GM23338 (cell line): ENCODE data around the gene PHKA2. TPM values are rescaled to one million over a fixed set of nuclear protein-coding genes. Genes with fewer than 3 reads are reported as not detected.
A peak's percentile ranks its signal among the peaks of the same experiment; 100 is the strongest.

Experiments used
- ATAC-seq: fragments of 200-7000 bp; cut with Tn5 transposase; 3 replicates; pipeline ENCODE4 v1.9.1; 2020
- DNase-seq: peaks from one replicate; pipeline ENCODE4 v3.0.0-alpha.2; 2015; ENCODE audit warnings: low spot score
- H2AFZ ChIP-seq: fragments of 200-600 bp; sonication (generic); 2 replicates; pipeline ENCODE4 v1.8.0; 2016; ENCODE audit warnings: antibody characterized with exemption, mild to moderate bottlenecking, moderate library complexity
- H3F3A ChIP-seq: fragments of 200-600 bp; sonication (generic); replicated peaks from 2 replicates; pipeline ENCODE4 v1.8.0; 2017; ENCODE audit warnings: antibody characterized with exemption, mixed run types, low read depth
- H3K27ac ChIP-seq: fragments of 200-600 bp; sonication (generic); 2 replicates; pipeline ENCODE4 v1.6.1; 2016; ENCODE audit warnings: low read depth
- H3K27me3 ChIP-seq: fragments of 200-600 bp; sonication (generic); 2 replicates; pipeline ENCODE4 v1.8.0; 2016; ENCODE audit warnings: mild to moderate bottlenecking, mixed run types, moderate library complexity; ENCODE audit not compliant: insufficient read depth
- H3K36me3 ChIP-seq: fragments of 200-600 bp; sonication (generic); 2 replicates; pipeline ENCODE4 v1.8.0; 2016; ENCODE audit warnings: mild to moderate bottlenecking; ENCODE audit not compliant: insufficient read depth
- H3K4me1 ChIP-seq: fragments of 200-600 bp; sonication (generic); 2 replicates; pipeline ENCODE4 v1.8.0; 2016; ENCODE audit warnings: mild to moderate bottlenecking, moderate library complexity; ENCODE audit not compliant: insufficient read depth
- H3K4me2 ChIP-seq: fragments of 200-600 bp; sonication (generic); 2 replicates; pipeline ENCODE4 v1.7.1; 2017; ENCODE audit warnings: mixed run types
- H3K4me3 ChIP-seq: fragments of 200-600 bp; sonication (generic); 2 replicates; pipeline ENCODE4 v1.6.1; 2016; ENCODE audit warnings: mixed run types
- H3K79me2 ChIP-seq: fragments of 200-600 bp; sonication (generic); replicated peaks from 2 replicates; pipeline ENCODE4 v1.8.0; 2017; ENCODE audit warnings: mild to moderate bottlenecking; ENCODE audit not compliant: insufficient read depth
- H3K9me2 ChIP-seq: fragments of 200-600 bp; sonication (generic); 2 replicates; pipeline ENCODE4 v1.8.0; 2017; ENCODE audit not compliant: insufficient read depth
- H4K20me1 ChIP-seq: fragments of 200-600 bp; sonication (generic); replicated peaks from 2 replicates; pipeline ENCODE4 v1.8.0; 2017; ENCODE audit warnings: mild to moderate bottlenecking; ENCODE audit not compliant: insufficient read depth
- H3K27ac Mint-ChIP-seq: 2 replicates; pipeline ENCODE4 v1.8.0; 2020; ENCODE audit warnings: inconsistent platforms, mild to moderate bottlenecking, moderate library complexity, mixed read lengths
- H3K27me3 Mint-ChIP-seq: 3 replicates; pipeline ENCODE4 v1.8.0; 2022; ENCODE audit warnings: low read depth, mild to moderate bottlenecking, moderate library complexity, mixed read lengths, inconsistent platforms; ENCODE audit not compliant: insufficient read depth, poor library complexity
- H3K36me3 Mint-ChIP-seq: 3 replicates; pipeline ENCODE4 v1.8.0; 2021; ENCODE audit warnings: low read depth, mild to moderate bottlenecking, inconsistent platforms, moderate library complexity, mixed read lengths
- H3K4me1 Mint-ChIP-seq: 3 replicates; pipeline ENCODE4 v1.8.0; 2020; ENCODE audit warnings: mild to moderate bottlenecking, inconsistent platforms, mixed read lengths
- H3K4me3 Mint-ChIP-seq: 3 replicates; pipeline ENCODE4 v1.8.0; 2021; ENCODE audit warnings: moderate library complexity, mild to moderate bottlenecking, inconsistent platforms, mixed read lengths
- H3K9me3 Mint-ChIP-seq: 3 replicates; pipeline ENCODE4 v1.8.0; 2020; ENCODE audit warnings: moderate library complexity, mild to moderate bottlenecking, inconsistent platforms, mixed read lengths
- CTCF ChIP-seq, 2 experiments: fragments of 200-600 bp in 1 of 2; sonication (generic) in 1 of 2; conservative IDR thresholded peaks; 2 replicates each; pipeline versions ENCODE4 v1.5.1 to v1.6.1; 2016 to 2017; ENCODE audit warnings: antibody characterized with exemption in 2 of 2, low read depth in 2 of 2, mild to moderate bottlenecking in 2 of 2, moderate library complexity in 1 of 2
- JUNB ChIP-seq: IDR thresholded peaks from one replicate; pipeline ENCODE4 v1.6.1; 2016; ENCODE audit warnings: antibody characterized with exemption; ENCODE audit not compliant: unreplicated experiment
- ZNF331 ChIP-seq: fragments of 250-450 bp; sonication (Bioruptor Pico); IDR thresholded peaks from 2 replicates; pipeline ENCODE4 v1.5.0; 2020; ENCODE audit warnings: low read depth, mild to moderate bottlenecking, moderate library complexity
- ZNF462 ChIP-seq: fragments of 250-450 bp; sonication (Bioruptor Pico); IDR thresholded peaks from 2 replicates; pipeline ENCODE4 v1.5.0; 2020; ENCODE audit warnings: mild to moderate bottlenecking, moderate library complexity
- polyA plus RNA-seq: library from polyadenylated mRNA; unstranded; fragments of >200 nt; fragmentation: Nextera tagmentation; extraction: Ambion mirVana; gene quantifications from 2 replicates; pipeline ENCODE4 v1.2.1, GENCODE V29; 2016
- total RNA-seq: library from RNA; depleted of rRNA; stranded (reverse); fragments of >200 nt; shearing (Covaris generic); gene quantifications from 2 replicates; pipeline ENCODE4 v1.2.3, GENCODE V29; 2014

PHKA2 gene
- total and polyA plus RNA-seq, 2 experiments from 2014 or later: 8.0 to 23.9 TPM

- Histone ChIP-seq H3K27me3 (no peaks in the 10 kb centered on the region), H3K4me2 (no peak overlapping the region), H2AFZ (no peak overlapping the region), H3K4me3 (no peak overlapping the region), H3K9me2 (no peaks in the 10 kb centered on the region), H3K27ac (no peak overlapping the region), H3K36me3 (no peaks in the 10 kb centered on the region), H3F3A (no peaks in the 10 kb centered on the region), H3K79me2 (no peaks in the 10 kb centered on the region), H4K20me1 (no peaks in the 10 kb centered on the region), H3K4me1 (no peaks in the 10 kb centered on the region)
- Mint-ChIP-seq H3K9me3 (no peaks in the 10 kb centered on the region), H3K36me3 (peaks cover 9% of the 10 kb centered on the region; the same call in 2 of the 3 replicates), H3K4me1 (peaks cover 5% of the 10 kb centered on the region), H3K27me3 (peaks cover 2% of the 10 kb centered on the region), H3K27ac (no peak overlapping the region), H3K4me3 (no peak overlapping the region)
- peak; percentile 30; the same call in 1 of the 3 replicates for ATAC-seq
- no peak for DNase-seq
- no peak for TF ChIP-seq ZNF331 (CRISPR knock-in tag)
- TF ChIP-seq CTCF (conservative IDR thresholded peaks at IDR 0.05; ENCODE audit: low read depth in 2 of 2): 0 out of 4 replicates have a peak, but pooled peaks of 1 of the 2 experiments have one; percentile 18
Observed at GRCh38 chrX:18898091-18898490, 85.8 kb downstream of the PHKA2 start.

- Histone ChIP-seq H2AFZ (no peak overlapping the region), H3F3A (no peaks in the 10 kb centered on the region), H3K4me2 (no peak overlapping the region), H3K4me3 (no peak overlapping the region), H3K27me3 (no peaks in the 10 kb centered on the region), H3K79me2 (no peaks in the 10 kb centered on the region), H3K27ac (no peak overlapping the region), H3K4me1 (no peaks in the 10 kb centered on the region), H4K20me1 (no peaks in the 10 kb centered on the region), H3K36me3 (no peaks in the 10 kb centered on the region), H3K9me2 (no peaks in the 10 kb centered on the region)
- no peak for TF ChIP-seq ZNF462 (CRISPR knock-in tag)
- TF ChIP-seq JUNB: no peak
- H3K4me1 Mint-ChIP-seq: peaks cover 5% of the 10 kb centered on the region
- H3K4me3 Mint-ChIP-seq: no peak overlapping the region
- H3K27me3 Mint-ChIP-seq: peaks cover 2% of the 10 kb centered on the region
- no peaks in the 10 kb centered on the region for H3K9me3 Mint-ChIP-seq
- DNase-seq: no peak
- peaks cover 6% of the 10 kb centered on the region; the same call in 2 of the 3 replicates for H3K36me3 Mint-ChIP-seq
- H3K27ac Mint-ChIP-seq: no peak overlapping the region
- ATAC-seq: no peak
Observed at GRCh38 chrX:18897611-18898010, 86.3 kb downstream of the PHKA2 start.
